ENCODE measurements around the gene PTPRN2.

PTPRN2 gene

DNA sequence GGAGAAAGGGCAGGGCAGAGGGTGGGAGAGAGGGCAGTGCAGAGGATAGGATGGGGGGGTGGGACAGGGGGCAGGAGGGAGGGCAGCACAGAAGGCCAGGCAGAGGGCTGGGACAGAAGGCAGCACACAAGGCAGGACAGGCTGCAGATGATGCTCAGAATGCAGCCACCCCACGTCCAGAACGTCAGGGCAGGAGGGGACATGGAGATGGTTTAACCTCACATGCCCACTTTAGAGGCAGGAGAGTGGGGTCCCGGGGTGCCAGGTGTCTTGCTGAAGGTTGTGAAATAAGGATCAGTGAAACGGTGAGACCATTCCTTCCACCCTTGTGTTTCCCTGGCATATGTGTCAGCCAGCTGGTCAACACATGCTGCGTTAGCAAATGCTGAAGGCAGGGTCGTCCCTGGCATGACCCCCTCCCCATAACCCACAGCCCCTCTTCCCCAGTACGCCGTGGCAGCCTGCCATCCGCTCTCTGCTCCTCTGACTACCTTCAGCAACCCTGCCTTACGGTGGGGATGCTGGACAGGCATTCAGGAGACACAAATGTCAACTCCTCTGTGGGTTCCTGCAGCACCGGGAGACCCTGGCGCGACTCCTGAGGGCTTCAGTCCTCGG is 658.7 kb downstream of the PTPRN2 start:
- DNase-seq (ENCODE audit: low read depth): no peak
- TF ChIP-seq, protein P1, sequence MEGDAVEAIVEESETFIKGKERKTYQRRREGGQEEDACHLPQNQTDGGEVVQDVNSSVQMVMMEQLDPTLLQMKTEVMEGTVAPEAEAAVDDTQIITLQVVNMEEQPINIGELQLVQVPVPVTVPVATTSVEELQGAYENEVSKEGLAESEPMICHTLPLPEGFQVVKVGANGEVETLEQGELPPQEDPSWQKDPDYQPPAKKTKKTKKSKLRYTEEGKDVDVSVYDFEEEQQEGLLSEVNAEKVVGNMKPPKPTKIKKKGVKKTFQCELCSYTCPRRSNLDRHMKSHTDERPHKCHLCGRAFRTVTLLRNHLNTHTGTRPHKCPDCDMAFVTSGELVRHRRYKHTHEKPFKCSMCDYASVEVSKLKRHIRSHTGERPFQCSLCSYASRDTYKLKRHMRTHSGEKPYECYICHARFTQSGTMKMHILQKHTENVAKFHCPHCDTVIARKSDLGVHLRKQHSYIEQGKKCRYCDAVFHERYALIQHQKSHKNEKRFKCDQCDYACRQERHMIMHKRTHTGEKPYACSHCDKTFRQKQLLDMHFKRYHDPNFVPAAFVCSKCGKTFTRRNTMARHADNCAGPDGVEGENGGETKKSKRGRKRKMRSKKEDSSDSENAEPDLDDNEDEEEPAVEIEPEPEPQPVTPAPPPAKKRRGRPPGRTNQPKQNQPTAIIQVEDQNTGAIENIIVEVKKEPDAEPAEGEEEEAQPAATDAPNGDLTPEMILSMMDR (conservative IDR thresholded peaks at IDR 0.05; ENCODE audit: low read length): no peak
- H3K4me3 ChIP-seq (ENCODE audit: low read length): no peak overlapping the region

GRCh38 chr7:157928171-157928794 is 659.3 kb downstream of the PTPRN2 start:
- H3K4me3 ChIP-seq (ENCODE audit: low read length): no peak overlapping the region
- DNase-seq (ENCODE audit: low read depth): no peak
- TF ChIP-seq, protein P1 (conservative IDR thresholded peaks at IDR 0.05; ENCODE audit: low read length): no peak

- TF ChIP-seq, protein P1 (conservative IDR thresholded peaks at IDR 0.05; ENCODE audit: low read length): no peak
- no peak overlapping the region for H3K4me3 ChIP-seq (ENCODE audit: low read length)
- no peak for DNase-seq (ENCODE audit: low read depth)
Measured at GRCh38 chr7:157927313-157927925, 660.2 kb downstream of the PTPRN2 start.

- H3K4me3 ChIP-seq (ENCODE audit: low read length): no peak overlapping the region
- TF ChIP-seq, protein P1 (conservative IDR thresholded peaks at IDR 0.05; ENCODE audit: low read length): no peak
- no peak for DNase-seq (ENCODE audit: low read depth)
Measured at GRCh38 chr7:157926521-157927150, 661.0 kb downstream of the PTPRN2 start.

DNA sequence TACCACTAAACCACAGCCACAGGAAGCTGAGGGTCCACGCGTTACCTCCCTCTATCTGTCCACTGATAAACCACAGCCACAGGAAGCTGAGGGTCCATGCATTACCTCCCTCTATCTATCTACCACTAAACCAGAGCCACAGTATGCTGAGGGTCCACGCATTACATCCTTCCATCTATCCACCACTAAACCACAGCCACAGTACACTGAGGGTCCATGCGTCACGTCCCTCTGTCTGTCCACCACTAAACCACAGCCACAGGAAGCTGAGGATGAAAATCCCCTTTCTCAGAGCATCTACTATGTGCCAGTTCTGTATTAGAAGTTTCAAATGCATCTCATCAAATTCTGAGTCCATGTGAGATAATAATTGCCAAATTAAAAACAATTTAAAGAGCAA is 661.5 kb downstream of the PTPRN2 start:
- no peak overlapping the region for H3K4me3 ChIP-seq (ENCODE audit: low read length)
- TF ChIP-seq, protein P1 (conservative IDR thresholded peaks at IDR 0.05; ENCODE audit: low read length): no peak

DNA sequence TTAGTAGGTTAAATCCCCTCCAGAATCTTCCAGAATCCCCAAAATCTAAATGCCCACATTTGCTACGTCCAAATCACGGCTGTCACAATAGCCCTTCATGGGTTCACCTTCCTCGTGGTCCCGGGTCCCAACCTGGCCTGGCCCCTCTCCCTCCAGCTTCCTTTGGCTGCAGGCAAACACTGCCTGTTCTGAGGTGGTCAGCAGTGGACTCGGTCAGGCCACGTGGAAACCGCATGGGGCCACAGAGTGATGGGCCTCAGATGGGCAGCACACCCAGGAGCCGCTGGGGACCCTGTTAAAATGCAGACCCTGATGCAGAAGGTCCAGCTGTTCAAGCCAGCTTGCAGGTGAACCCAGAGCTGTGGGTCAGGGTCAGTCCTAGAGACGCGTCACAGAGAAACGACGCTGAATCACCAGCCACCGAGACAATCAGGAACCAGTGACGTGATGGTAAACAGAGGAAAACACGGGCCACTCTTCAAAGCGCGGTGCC is 662.2 kb downstream of the PTPRN2 start:
- no peak overlapping the region for H3K4me3 ChIP-seq (ENCODE audit: low read length)
- DNase-seq (ENCODE audit: low read depth): no peak
- TF ChIP-seq, protein P1 (conservative IDR thresholded peaks at IDR 0.05; ENCODE audit: low read length): no peak

More for the DNA sequence above, 661.5 kb downstream of the PTPRN2 start:
- DNase-seq (ENCODE audit: low read depth): no peak

Data from AG10803 (cell line).